ENCODE measurements around the gene OCA2.

DNA sequence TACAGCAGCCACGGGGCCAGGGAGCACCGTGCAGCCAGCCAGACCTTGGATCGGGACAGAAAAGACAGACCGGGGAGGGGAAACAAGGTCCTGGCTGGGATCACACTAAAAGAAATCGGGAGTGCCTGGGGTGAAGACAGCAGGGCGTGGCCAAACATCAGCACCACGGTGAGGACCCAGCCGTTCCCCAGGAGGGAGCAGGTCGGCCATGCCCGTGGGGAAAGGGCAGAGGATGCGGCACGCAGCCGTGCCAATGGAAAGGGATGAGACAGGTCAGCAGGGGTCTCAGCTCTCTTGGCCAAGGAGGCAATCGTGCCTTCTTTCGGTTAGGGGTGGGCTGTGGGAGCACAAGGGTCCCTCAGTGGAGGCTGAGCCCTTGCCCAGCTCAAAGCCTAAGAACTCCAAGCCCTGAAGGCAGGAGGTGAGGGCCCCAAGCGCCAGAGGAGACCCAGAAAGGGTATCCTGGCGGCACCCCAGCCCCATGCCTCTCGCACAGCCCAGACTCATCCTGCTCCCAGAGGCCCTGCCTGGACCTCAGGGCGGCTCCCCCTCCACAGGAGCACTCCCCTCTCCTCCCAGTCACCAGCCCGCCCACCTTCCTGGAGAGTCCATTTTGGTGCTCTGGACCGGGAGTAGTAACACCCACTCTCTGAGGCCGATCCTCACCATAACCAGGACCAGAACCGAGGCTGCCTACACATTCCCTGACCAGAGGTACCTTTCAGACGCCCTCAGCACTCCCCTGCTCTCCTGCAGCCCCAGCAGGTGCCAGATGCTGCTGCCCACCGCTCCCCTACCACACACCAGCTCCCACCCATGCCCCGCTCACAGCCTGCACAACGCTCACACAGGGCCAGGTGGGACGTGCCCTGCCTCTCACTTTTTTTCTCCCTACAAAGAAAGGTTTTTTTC lies 23.2 kb upstream of the OCA2 start:
- TF ChIP-seq, protein P1, sequence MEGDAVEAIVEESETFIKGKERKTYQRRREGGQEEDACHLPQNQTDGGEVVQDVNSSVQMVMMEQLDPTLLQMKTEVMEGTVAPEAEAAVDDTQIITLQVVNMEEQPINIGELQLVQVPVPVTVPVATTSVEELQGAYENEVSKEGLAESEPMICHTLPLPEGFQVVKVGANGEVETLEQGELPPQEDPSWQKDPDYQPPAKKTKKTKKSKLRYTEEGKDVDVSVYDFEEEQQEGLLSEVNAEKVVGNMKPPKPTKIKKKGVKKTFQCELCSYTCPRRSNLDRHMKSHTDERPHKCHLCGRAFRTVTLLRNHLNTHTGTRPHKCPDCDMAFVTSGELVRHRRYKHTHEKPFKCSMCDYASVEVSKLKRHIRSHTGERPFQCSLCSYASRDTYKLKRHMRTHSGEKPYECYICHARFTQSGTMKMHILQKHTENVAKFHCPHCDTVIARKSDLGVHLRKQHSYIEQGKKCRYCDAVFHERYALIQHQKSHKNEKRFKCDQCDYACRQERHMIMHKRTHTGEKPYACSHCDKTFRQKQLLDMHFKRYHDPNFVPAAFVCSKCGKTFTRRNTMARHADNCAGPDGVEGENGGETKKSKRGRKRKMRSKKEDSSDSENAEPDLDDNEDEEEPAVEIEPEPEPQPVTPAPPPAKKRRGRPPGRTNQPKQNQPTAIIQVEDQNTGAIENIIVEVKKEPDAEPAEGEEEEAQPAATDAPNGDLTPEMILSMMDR (IDR thresholded peaks at IDR 0.05; ENCODE audit: control extremely low read depth in 1 of 3, insufficient read depth in 1 of 3, low read depth in 1 of 3, low read length in 3 of 3): no peak
- TF ChIP-seq MAX (IDR thresholded peaks at IDR 0.05) (no peak), EP300 (IDR thresholded peaks at IDR 0.05; ENCODE audit: borderline replicate concordance in 1 of 2, low read depth in 2 of 2, low read length in 2 of 2) (no peak), TBP (IDR thresholded peaks at IDR 0.05; ENCODE audit: low read depth, low read length) (no peak), POLR2A (IDR thresholded peaks at IDR 0.05; ENCODE audit: control extremely low read depth in 1 of 2, low read depth in 2 of 2, low read length in 2 of 2) (no peak)

Measured in H1 (cell line).